ENCODE data around the gene FAM181A. TPM values are rescaled to one million over a fixed set of nuclear protein-coding genes. Genes with fewer than 3 reads are reported as not detected.

FAM181A gene
- total and polyA plus RNA-seq, 9 of the 15 experiments (the other 6 are each of a cell fraction or from before 2014, with no cell fraction given), result not detected

DNA sequence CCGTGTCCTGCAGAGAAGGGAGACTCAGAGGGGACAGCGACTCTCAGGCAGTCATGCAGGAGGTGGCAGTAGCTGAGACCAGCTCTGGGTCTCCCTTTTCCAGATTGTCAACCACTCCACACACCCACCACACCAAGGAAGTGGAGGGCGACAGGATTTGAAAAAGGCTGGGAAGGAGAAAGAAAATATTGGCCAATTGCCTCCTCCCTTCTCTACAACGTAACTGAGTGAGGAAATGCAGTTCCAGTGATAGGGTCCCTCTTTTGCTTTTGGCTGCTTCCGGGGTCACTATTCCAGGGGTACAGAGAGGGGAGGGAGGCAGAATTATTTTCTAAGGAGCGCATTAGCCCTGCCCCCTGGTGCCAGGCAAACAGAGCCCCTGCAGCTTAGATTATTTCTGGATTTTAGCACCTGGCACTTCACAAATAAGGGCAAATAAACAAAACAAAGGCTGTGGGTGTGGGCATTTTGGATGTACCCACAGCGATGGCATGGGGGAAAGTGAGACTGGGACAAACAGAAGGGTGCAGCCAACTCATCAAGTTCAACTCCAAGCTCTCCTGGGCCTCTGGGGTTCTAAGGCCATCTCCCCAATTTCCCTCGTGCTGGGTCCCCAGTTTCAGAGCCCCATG lies 28.8 kb downstream of the FAM181A start:
- Histone ChIP-seq H3K9me3 (replicated peaks; ENCODE audit: control insufficient read depth, insufficient read depth, low read depth, low read length) (no peaks in the 10 kb centered on the region), H3K79me2 (ENCODE audit: control insufficient read depth, insufficient read depth, low read length) (no peaks in the 10 kb centered on the region), H3K9me1 (ENCODE audit: control insufficient read depth, insufficient read depth, low read length) (no peaks in the 10 kb centered on the region), H2AFZ (ENCODE audit: low read depth, low read length) (no peak overlapping the region), H3K4me3 (no peak overlapping the region), H3K9ac (ENCODE audit: insufficient read depth in 1 of 2, low read depth in 2 of 2, low read length in 2 of 2) (no peak overlapping the region), H3K4me1 (replicated peaks in 1 of 2; ENCODE audit: control insufficient read depth in 2 of 2, insufficient read depth in 2 of 2, low read length in 2 of 2) (peaks cover 0 to 8% of the 10 kb centered on the region in 2 experiments; a peak in 1 of 5 replicates), H3K27ac (ENCODE audit: extremely low read depth, low read depth, low read length) (no peak overlapping the region), H3K4me2 (ENCODE audit: insufficient read depth, low read length) (no peak overlapping the region), H4K20me1 (replicated peaks; ENCODE audit: control insufficient read depth, insufficient read depth, low read length) (no peaks in the 10 kb centered on the region; the same call in 1 of the 2 replicates), H3K36me3 (ENCODE audit: control insufficient read depth, insufficient read depth, low read length) (no peaks in the 10 kb centered on the region), H3K27me3 (ENCODE audit: control insufficient read depth in 2 of 2, insufficient read depth in 2 of 2, low read length in 2 of 2) (peaks cover 2 to 20% of the 10 kb centered on the region in 2 experiments; a peak in 2 of 5 replicates)
- intact Hi-C loops (cut with micrococcal nuclease) (no loop called here), in situ Hi-C loops (cut with MboI) (no loop called here)
- no peak for ATAC-seq
- no peak for FAIRE-seq
- POLR2A ChIA-PET, result no interaction called here
- 0% methylated on average over 6 of the region's 8 CpGs for WGBS (ENCODE audit: insufficient coverage, low coverage, missing lambda C conversion rate)
- no peak for DNase-seq (ENCODE audit: extremely low read depth in 1 of 4, low spot score in 3 of 4)
- CTCF ChIA-PET (ENCODE audit: low intra/inter-chr PET ratio), result no interaction called here
- TF ChIP-seq, protein P1, sequence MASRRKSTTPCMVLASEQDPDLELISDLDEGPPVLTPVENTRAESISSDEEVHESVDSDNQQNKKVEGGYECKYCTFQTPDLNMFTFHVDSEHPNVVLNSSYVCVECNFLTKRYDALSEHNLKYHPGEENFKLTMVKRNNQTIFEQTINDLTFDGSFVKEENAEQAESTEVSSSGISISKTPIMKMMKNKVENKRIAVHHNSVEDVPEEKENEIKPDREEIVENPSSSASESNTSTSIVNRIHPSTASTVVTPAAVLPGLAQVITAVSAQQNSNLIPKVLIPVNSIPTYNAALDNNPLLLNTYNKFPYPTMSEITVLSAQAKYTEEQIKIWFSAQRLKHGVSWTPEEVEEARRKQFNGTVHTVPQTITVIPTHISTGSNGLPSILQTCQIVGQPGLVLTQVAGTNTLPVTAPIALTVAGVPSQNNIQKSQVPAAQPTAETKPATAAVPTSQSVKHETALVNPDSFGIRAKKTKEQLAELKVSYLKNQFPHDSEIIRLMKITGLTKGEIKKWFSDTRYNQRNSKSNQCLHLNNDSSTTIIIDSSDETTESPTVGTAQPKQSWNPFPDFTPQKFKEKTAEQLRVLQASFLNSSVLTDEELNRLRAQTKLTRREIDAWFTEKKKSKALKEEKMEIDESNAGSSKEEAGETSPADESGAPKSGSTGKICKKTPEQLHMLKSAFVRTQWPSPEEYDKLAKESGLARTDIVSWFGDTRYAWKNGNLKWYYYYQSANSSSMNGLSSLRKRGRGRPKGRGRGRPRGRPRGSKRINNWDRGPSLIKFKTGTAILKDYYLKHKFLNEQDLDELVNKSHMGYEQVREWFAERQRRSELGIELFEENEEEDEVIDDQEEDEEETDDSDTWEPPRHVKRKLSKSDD (conservative IDR thresholded peaks at IDR 0.05; ENCODE audit: low read length), result no peak
- TF ChIP-seq NR2C2 (CRISPR knock-in tag; IDR thresholded peaks at IDR 0.05) (no peak), NR2C2 (tag; IDR thresholded peaks at IDR 0.05) (0 out of 2 replicates have a peak, but pooled peaks have one; percentile 14), RBBP5 (IDR thresholded peaks at IDR 0.05; ENCODE audit: borderline replicate concordance, insufficient read depth, low read length, poor library complexity, severe bottlenecking) (no peak)
- BruUV-seq (replicated peaks), result no TSS peak
